HG03159 (cell line): ENCODE results near the gene TVP23A.
"Not testable (repeated sequence)": the region's sequence is repeated elsewhere in the genome, so short reads cannot be mapped to it uniquely, and the experiment has no call there.

ENCODE experiments used
- ATAC-seq: cut with Tn5 transposase; IDR thresholded peaks from one replicate; pipeline ENCODE4 v1.9.1; 2021; ENCODE audit warnings: mild to moderate bottlenecking, moderate library complexity; ENCODE audit not compliant: unreplicated experiment

Gene TVP23A

DNA sequence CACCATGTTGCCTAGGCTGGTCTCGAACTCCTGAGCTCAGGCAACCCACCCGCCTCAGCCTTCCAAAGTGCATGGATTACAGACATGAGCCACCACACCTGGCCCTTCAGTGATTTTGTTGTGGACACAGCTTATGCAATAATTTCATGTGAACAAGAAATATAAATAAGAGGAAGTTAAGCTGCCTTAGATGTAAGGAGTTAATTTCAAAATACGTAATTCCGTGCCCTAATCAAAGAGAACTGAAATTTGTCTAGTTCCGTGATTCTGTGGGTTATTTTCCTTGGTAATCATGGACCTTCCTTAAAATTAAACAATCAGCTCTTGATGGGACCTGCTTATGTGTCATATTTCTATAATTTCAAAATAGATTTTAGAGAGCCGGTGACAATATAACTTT lies 11.9 kb downstream of the TVP23A start:
- no peak for ATAC-seq

GRCh38 chr16:10805334-10805733 lies 13.3 kb downstream of the TVP23A start:
- no peak for ATAC-seq

GRCh38 chr16:10799736-10800135 lies 18.9 kb downstream of the TVP23A start:
- ATAC-seq, result no peak

GRCh38 chr16:10791048-10791447 lies 27.5 kb downstream of the TVP23A start:
- no peak for ATAC-seq

DNA sequence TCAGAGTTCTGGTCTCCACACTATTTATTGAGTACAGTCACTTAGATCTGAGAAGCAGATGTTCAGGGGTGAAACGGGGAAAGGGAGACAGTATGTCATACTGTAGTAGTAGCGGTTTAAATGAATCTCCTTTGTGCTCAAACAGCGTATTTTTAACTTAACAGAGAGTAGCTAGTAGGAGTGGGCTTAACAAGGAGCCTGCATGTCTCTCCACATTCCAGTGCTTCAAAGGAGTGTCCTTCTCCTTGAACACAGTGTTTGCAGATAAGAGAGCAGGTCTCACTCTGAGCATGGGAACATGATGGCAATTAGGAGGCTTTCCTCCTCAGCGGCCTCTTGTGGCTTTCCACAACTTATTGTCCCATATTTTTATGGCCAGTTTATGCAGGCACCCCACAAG lies 30.0 kb downstream of the TVP23A start:
- not testable (repeated sequence) for ATAC-seq

GRCh38 chr16:10787304-10787703 lies 31.3 kb downstream of the TVP23A start:
- ATAC-seq, result no peak

- ATAC-seq, result no peak
Measured at GRCh38 chr16:10782628-10783027, 36.0 kb downstream of the TVP23A start.

DNA sequence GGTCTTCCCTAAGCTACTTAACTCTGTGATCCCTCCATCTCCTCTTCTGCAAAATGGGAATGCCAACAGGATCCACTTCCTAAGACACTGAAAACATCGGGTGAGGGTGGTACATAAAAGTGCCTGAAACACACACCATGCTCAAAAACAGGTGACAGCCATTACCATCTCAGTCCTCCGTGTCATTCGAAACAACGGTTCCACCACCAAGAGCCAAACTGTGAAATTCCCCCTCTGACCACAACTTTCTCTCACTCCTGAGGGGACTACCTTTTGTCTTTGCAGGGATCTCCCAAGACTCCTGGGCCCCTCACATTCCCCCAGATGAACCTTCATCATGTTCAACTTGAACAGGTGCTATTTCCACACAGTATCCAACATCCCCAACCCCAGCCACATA lies 38.0 kb downstream of the TVP23A start:
- ATAC-seq, result no peak

- not testable (repeated sequence) for ATAC-seq
Measured at GRCh38 chr16:10779908-10780307, 38.7 kb downstream of the TVP23A start.

DNA sequence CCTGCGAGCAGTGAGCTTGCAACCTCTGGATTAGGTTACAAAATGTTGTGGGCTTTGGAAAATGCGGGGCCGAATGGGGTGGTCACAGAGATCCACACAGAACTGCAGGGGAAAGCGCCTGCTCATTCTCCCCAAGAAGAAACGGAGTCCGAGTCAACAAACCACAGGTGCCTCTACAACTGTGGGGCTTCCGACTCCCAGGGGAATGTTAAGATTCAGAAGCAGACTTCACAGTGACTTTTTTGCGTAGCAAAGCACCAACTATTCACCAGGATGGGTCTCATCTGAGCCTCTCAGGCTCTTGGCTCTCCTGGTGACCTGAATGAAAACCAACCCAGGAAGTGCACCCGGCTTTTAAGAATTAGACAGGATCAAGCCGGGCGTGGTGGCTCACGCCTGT lies 41.2 kb downstream of the TVP23A start:
- ATAC-seq, result no peak

DNA sequence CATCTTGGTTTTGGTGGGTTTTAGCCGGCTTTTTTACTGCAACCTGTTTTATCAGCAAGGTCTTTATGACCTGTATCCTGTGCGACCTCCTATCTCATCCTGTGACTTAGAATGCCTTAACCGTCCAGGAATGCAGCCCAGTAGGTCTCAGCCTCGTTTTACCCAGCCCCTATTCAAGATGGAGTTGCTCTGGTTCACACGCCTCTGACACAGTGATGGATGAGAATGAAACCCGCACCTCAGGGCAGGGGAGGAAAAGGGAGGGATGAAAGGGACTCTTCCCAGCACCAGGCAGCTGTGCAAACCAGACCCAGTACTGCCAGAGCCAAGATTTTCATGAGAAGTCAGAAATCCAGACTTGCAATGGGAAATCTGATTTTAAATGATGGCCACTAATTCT lies 41.7 kb downstream of the TVP23A start:
- ATAC-seq, result not testable (repeated sequence)

GRCh38 chr16:10776280-10776679 lies 42.3 kb downstream of the TVP23A start:
- peak; percentile 84 for ATAC-seq

GRCh38 chr16:10770907-10771306 lies 47.7 kb downstream of the TVP23A start:
- ATAC-seq, result no peak

GRCh38 chr16:10769381-10769780 lies 49.2 kb downstream of the TVP23A start:
- no peak for ATAC-seq

DNA sequence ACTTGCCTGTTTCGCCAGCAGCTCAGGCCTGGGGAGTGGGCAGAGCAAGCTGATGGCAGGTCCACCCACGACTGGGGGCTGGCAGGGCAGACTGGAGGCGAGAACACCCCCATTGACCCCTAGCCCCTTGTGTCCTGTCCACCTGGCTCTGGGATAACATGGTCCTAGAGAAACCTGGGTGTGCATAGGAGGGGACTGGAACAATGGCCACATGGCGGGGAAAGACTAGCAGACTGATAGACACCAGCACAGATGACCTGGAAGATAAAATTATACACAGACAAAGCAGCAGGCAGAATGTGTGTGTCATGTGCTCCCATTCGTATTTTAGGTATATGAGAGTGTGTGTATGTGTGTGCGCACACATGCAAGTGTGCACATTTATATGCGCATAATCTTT lies 51.5 kb downstream of the TVP23A start:
- no peak for ATAC-seq

DNA sequence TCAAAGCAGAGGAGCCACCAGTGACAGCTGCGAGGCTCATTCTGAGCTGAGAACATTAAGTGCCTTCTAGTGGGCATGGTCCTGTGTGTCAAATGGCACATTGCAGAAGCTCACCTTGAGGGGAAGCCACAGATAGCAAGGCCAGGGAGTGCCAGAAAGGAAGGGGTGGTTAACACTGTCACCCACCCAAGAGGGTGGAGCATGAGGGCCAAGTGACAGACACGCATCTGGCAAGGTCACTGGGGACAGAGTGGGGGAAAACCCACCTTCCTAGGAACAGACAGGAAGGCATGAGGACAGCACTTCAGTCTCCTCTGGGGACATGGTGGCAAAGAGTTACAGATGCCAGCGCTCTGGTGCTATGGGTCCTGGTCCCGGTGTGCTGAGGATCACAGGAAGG lies 52.8 kb downstream of the TVP23A start:
- no peak for ATAC-seq

DNA sequence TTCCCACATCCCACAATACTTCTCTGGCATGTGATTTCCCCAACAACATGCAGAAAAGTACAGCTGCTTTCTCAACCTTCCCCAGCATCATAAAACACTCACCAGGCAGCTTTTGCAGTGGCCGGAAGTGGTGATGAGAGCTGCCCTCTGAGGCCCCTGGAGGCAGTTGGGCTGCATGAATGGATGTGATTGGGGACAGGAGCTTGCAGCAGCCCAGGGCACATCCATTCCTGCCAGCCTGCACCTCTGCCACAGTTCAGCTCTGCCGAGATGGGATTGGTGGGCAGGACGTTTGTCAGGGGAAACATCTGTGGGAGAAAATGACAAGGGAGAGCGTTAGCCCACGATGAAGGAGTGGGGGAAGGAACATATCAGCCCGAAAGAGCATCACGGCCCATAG lies 55.1 kb downstream of the TVP23A start:
- ATAC-seq, result no peak

- ATAC-seq, result no peak
Measured at GRCh38 chr16:10762336-10763016, 56.1 kb downstream of the TVP23A start.

DNA sequence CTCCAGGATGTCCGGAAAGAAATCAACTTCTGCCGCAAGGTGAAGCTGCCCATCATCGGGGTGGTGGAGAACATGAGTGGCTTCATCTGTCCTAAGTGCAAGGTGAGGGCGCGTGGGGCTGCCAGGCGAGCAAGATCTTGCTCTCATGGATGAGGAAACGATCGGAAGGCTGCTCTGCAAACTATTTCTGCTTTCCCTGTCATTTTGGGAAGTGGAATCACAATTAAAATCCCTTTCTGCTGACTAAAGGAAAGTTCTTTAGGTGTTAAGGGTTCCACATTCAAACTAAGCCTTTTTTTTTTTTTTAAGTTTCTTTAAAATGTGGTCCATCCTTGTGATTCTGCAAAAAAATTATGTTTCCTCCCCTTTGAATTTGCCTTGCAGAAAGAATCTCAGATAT lies 57.2 kb downstream of the TVP23A start:
- ATAC-seq, result no peak

DNA sequence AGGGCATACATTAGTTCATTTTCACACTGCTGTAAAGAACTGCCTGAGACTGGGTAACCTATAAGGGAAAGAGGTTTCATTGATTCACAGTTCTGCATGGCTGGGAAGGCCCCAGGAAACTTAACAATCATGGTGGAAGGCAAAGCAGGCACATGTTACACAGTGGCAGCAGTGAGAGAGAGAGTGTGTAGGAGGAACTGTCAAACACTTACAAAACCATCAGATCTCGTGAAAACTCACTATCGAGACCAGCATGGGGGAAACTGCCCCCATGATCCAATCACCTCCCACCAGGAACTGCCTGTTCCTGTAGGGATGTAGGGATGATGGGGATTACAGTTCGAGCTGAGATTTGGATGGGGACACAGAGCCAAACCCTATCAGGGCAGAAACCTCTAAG lies 57.7 kb downstream of the TVP23A start:
- ATAC-seq, result no peak

- ATAC-seq, result no peak
Measured at GRCh38 chr16:10756574-10756973, 62.0 kb downstream of the TVP23A start.

- no peak for ATAC-seq
Measured at GRCh38 chr16:10754941-10755340, 63.7 kb downstream of the TVP23A start.

DNA sequence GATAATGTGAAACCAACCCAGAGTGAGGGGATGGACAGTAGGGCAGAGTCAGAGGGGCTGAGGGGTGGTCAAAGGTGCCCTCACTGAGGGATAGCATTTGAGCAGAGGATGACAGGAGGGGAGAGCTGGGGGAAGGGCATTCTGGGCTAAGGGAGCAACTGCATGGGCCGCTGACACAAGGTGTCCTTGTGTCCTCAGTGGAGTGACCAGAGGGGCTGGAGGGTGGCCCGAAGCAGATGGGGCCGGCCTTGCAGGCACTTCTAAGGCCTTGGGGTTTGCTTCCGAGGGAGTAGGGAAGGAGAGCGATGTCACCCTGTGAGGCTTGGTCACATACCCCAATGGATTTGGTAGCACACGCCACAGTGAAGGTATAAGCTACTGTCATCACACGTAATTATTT lies 64.9 kb downstream of the TVP23A start:
- no peak for ATAC-seq
